MM.1S (cell line): ENCODE results near the gene CCNJ.

Experiments used
- DNase-seq: peaks from one replicate; pipeline ENCODE4 v3.0.0-alpha.2; 2015
- H2AFZ ChIP-seq: fragments of 300-600 bp; sonication (generic); 2 replicates; pipeline ENCODE4 v1.6.0; 2016; ENCODE audit warnings: antibody characterized with exemption, low read length
- H3F3A ChIP-seq: fragments of 300-600 bp; sonication (generic); 2 replicates; pipeline ENCODE4 v1.6.1; 2016; ENCODE audit warnings: mild to moderate bottlenecking, antibody characterized with exemption, low read length, moderate library complexity, mixed read lengths; ENCODE audit not compliant: insufficient read depth
- H3K27ac ChIP-seq: fragments of 300-600 bp; sonication (generic); 2 replicates; pipeline ENCODE4 v1.5.1; 2016; ENCODE audit warnings: mild to moderate bottlenecking, low read length
- H3K27me3 ChIP-seq: fragments of 300-600 bp; sonication (generic); replicated peaks from 2 replicates; pipeline ENCODE4 v1.6.0; 2016; ENCODE audit warnings: low read length; ENCODE audit not compliant: insufficient read depth
- H3K36me3 ChIP-seq: fragments of 300-600 bp; sonication (generic); replicated peaks from 2 replicates; pipeline ENCODE4 v1.6.1; 2016; ENCODE audit warnings: mild to moderate bottlenecking, low read length, mixed read lengths; ENCODE audit not compliant: insufficient read depth
- H3K4me1 ChIP-seq: fragments of 300-600 bp; sonication (generic); 2 replicates; pipeline ENCODE4 v1.6.1; 2016; ENCODE audit warnings: low read length, mixed read lengths
- H3K4me2 ChIP-seq: fragments of 300-600 bp; sonication (generic); 2 replicates; pipeline ENCODE4 v1.6.0; 2016; ENCODE audit warnings: low read depth, low read length
- H3K4me3 ChIP-seq: fragments of 300-600 bp; sonication (generic); 2 replicates; pipeline ENCODE4 v1.5.1; 2016; ENCODE audit warnings: low read length, mixed read lengths
- H3K79me2 ChIP-seq: fragments of 300-600 bp; sonication (generic); 2 replicates; pipeline ENCODE4 v1.6.1; 2016; ENCODE audit warnings: mixed run types, low read length, mixed read lengths
- H3K9ac ChIP-seq: fragments of 300-600 bp; sonication (generic); 2 replicates; pipeline ENCODE4 v1.6.1; 2016; ENCODE audit warnings: low read length, mixed read lengths
- H3K9me2 ChIP-seq: fragments of 300-600 bp; sonication (generic); replicated peaks from 2 replicates; pipeline ENCODE4 v1.6.1; 2016; ENCODE audit warnings: mild to moderate bottlenecking, low read length, mixed read lengths; ENCODE audit not compliant: insufficient read depth
- H3K9me3 ChIP-seq: fragments of 300-600 bp; sonication (generic); replicated peaks from 2 replicates; pipeline ENCODE4 v1.6.1; 2016; ENCODE audit warnings: mild to moderate bottlenecking, low read length, mixed read lengths; ENCODE audit not compliant: insufficient read depth
- H4K20me1 ChIP-seq: fragments of 300-600 bp; sonication (generic); 2 replicates; pipeline ENCODE4 v1.6.1; 2016; ENCODE audit warnings: mild to moderate bottlenecking, low read length, moderate library complexity, mixed read lengths; ENCODE audit not compliant: insufficient read depth
- CTCF ChIP-seq: fragments of 300-600 bp; sonication (generic); IDR thresholded peaks from 2 replicates; pipeline ENCODE4 v1.5.1; 2016; ENCODE audit warnings: antibody characterized with exemption, low read length, mixed read lengths
- EZH2 ChIP-seq: fragments of 300-600 bp; sonication (generic); optimal IDR thresholded peaks from 2 replicates; pipeline ENCODE3; 2017; ENCODE audit warnings: low read depth, mild to moderate bottlenecking, antibody characterized with exemption, low read length, mixed read lengths
- EZH2phosphoT487 ChIP-seq: fragments of 300-600 bp; sonication (generic); IDR thresholded peaks from 2 replicates; pipeline ENCODE4 v1.6.1; 2018; ENCODE audit warnings: antibody characterized with exemption, low read length

CCNJ gene

GRCh38 chr10:96093948-96094347 is 50.6 kb downstream of the CCNJ start:
- no peak overlapping the region for H3K4me2 ChIP-seq
- H4K20me1 ChIP-seq = no peaks in the 10 kb centered on the region
- no peak overlapping the region for H3K27ac ChIP-seq
- DNase-seq = no peak
- H3K27me3 ChIP-seq = no peaks in the 10 kb centered on the region
- H3K36me3 ChIP-seq = no peaks in the 10 kb centered on the region
- no peak overlapping the region for H2AFZ ChIP-seq
- no peaks in the 10 kb centered on the region for H3K9me2 ChIP-seq
- no peaks in the 10 kb centered on the region for H3K9me3 ChIP-seq
- peaks cover 16% of the 10 kb centered on the region for H3F3A ChIP-seq
- H3K79me2 ChIP-seq = no peaks in the 10 kb centered on the region
- H3K4me3 ChIP-seq = no peak overlapping the region
- peaks cover 6% of the 10 kb centered on the region; the same call in 1 of the 2 replicates for H3K4me1 ChIP-seq
- H3K9ac ChIP-seq = no peak overlapping the region
- TF ChIP-seq EZH2phosphoT487 (no peak), EZH2 (no peak), CTCF (no peak)

- H3K9ac ChIP-seq = no peak overlapping the region
- H3K27me3 ChIP-seq = no peaks in the 10 kb centered on the region
- H3K27ac ChIP-seq = no peak overlapping the region
- H3K4me2 ChIP-seq = no peak overlapping the region
- TF ChIP-seq EZH2phosphoT487 (no peak), EZH2 (no peak), CTCF (no peak)
- no peaks in the 10 kb centered on the region for H4K20me1 ChIP-seq
- DNase-seq = no peak
- H3K79me2 ChIP-seq = no peaks in the 10 kb centered on the region
- no peaks in the 10 kb centered on the region for H3F3A ChIP-seq
- no peak overlapping the region for H2AFZ ChIP-seq
- no peak overlapping the region for H3K4me3 ChIP-seq
- no peaks in the 10 kb centered on the region for H3K9me2 ChIP-seq
- H3K36me3 ChIP-seq = no peaks in the 10 kb centered on the region
- no peaks in the 10 kb centered on the region for H3K4me1 ChIP-seq
- H3K9me3 ChIP-seq = no peaks in the 10 kb centered on the region
Observed at GRCh38 chr10:96096958-96097357, 53.6 kb downstream of the CCNJ start.

GRCh38 chr10:96097865-96098264 is 54.5 kb downstream of the CCNJ start:
- Histone ChIP-seq H3K79me2 (no peaks in the 10 kb centered on the region), H3F3A (no peaks in the 10 kb centered on the region), H3K4me1 (no peaks in the 10 kb centered on the region), H3K9me2 (no peaks in the 10 kb centered on the region), H3K27me3 (no peaks in the 10 kb centered on the region), H3K9ac (no peak overlapping the region), H3K36me3 (no peaks in the 10 kb centered on the region), H3K4me3 (no peak overlapping the region), H3K4me2 (no peak overlapping the region), H4K20me1 (no peaks in the 10 kb centered on the region), H2AFZ (no peak overlapping the region), H3K27ac (no peak overlapping the region), H3K9me3 (no peaks in the 10 kb centered on the region)
- no peak for TF ChIP-seq EZH2phosphoT487
- no peak for TF ChIP-seq EZH2
- no peak for TF ChIP-seq CTCF
- no peak for DNase-seq

- no peak overlapping the region for H2AFZ ChIP-seq
- H3K4me1 ChIP-seq = peaks cover 8% of the 10 kb centered on the region; the same call in 1 of the 2 replicates
- H3K27me3 ChIP-seq = no peaks in the 10 kb centered on the region
- H3K79me2 ChIP-seq = no peaks in the 10 kb centered on the region
- H3K4me2 ChIP-seq = no peak overlapping the region
- no peaks in the 10 kb centered on the region for H3F3A ChIP-seq
- no peaks in the 10 kb centered on the region for H3K36me3 ChIP-seq
- H3K27ac ChIP-seq = no peak overlapping the region
- H3K9me2 ChIP-seq = no peaks in the 10 kb centered on the region
- TF ChIP-seq EZH2phosphoT487 (no peak), CTCF (no peak), EZH2 (no peak)
- no peaks in the 10 kb centered on the region for H3K9me3 ChIP-seq
- no peak overlapping the region for H3K4me3 ChIP-seq
- H4K20me1 ChIP-seq = no peaks in the 10 kb centered on the region
- H3K9ac ChIP-seq = no peak overlapping the region
- no peak for DNase-seq
Observed at GRCh38 chr10:96107623-96108038, 64.2 kb downstream of the CCNJ start.
